Parathyroid adenoma (tissue), 2 donors: ENCODE measurements around the gene SP100.

Experiments used
- H2AFZ ChIP-seq: fragments of 300-600 bp; sonication (generic); one replicate; pipeline ENCODE4 v1.7.0; 2017; ENCODE audit warnings: antibody characterized with exemption, mild to moderate bottlenecking
- H3K27ac ChIP-seq: fragments of 300-600 bp; sonication (generic); one replicate; pipeline ENCODE4 v1.7.0; 2017
- H3K27me3 ChIP-seq: fragments of 300-600 bp; sonication (generic); one replicate; pipeline ENCODE4 v1.7.0; 2017; ENCODE audit warnings: low read length; ENCODE audit not compliant: control insufficient read depth, insufficient read depth
- H3K36me3 ChIP-seq: fragments of 300-600 bp; sonication (generic); one replicate; pipeline ENCODE4 v1.7.0; 2017; ENCODE audit warnings: low read length; ENCODE audit not compliant: control insufficient read depth, insufficient read depth
- H3K4me1 ChIP-seq: fragments of 300-600 bp; sonication (generic); one replicate; pipeline ENCODE4 v1.7.0; 2017; ENCODE audit warnings: control low read depth
- H3K4me2 ChIP-seq: fragments of 300-600 bp; sonication (generic); one replicate; pipeline ENCODE4 v1.7.0; 2017; ENCODE audit warnings: low read length
- H3K4me3 ChIP-seq: fragments of 300-600 bp; sonication (generic); one replicate; pipeline ENCODE4 v1.7.0; 2017; ENCODE audit warnings: low read depth, low read length
- H3K79me2 ChIP-seq: fragments of 300-600 bp; sonication (generic); one replicate; pipeline ENCODE4 v1.7.0; 2017; ENCODE audit warnings: control low read depth
- H3K9ac ChIP-seq: fragments of 300-600 bp; sonication (generic); one replicate; pipeline ENCODE4 v1.7.0; 2017; ENCODE audit warnings: mild to moderate bottlenecking
- H3K9me3 ChIP-seq: fragments of 300-600 bp; sonication (generic); one replicate; pipeline ENCODE4 v1.7.0; 2017; ENCODE audit warnings: low read length; ENCODE audit not compliant: control insufficient read depth
- CTCF ChIP-seq: fragments of 300-600 bp; sonication (generic); IDR thresholded peaks from one replicate; pipeline ENCODE4 v1.7.0; 2017; ENCODE audit warnings: antibody characterized with exemption, mild to moderate bottlenecking
- donor health status: primary hyperparathyroidism.

The SP100 gene

GRCh38 chr2:230494980-230495379 lies 79.0 kb downstream of the SP100 start:
- H3K79me2 ChIP-seq = no peaks in the 10 kb centered on the region
- H3K9ac ChIP-seq = no peak overlapping the region
- TF ChIP-seq CTCF = no peak
- no peak overlapping the region for H3K27ac ChIP-seq
- no peaks in the 10 kb centered on the region for H3K9me3 ChIP-seq
- H3K27me3 ChIP-seq = no peaks in the 10 kb centered on the region
- no peaks in the 10 kb centered on the region for H3K36me3 ChIP-seq
- no peak overlapping the region for H3K4me3 ChIP-seq
- no peak overlapping the region for H2AFZ ChIP-seq
- H3K4me2 ChIP-seq = no peak overlapping the region
- H3K4me1 ChIP-seq = no peaks in the 10 kb centered on the region

GRCh38 chr2:230496891-230497290 lies 80.9 kb downstream of the SP100 start:
- Histone ChIP-seq H3K36me3 (no peaks in the 10 kb centered on the region), H3K27ac (no peak overlapping the region)

GRCh38 chr2:230498506-230499107 lies 82.6 kb downstream of the SP100 start:
- H3K9ac ChIP-seq = no peak overlapping the region
- no peaks in the 10 kb centered on the region for H3K79me2 ChIP-seq
- no peak overlapping the region for H3K4me2 ChIP-seq
- no peaks in the 10 kb centered on the region for H3K27me3 ChIP-seq
- no peak overlapping the region for H2AFZ ChIP-seq
- no peak overlapping the region for H3K4me3 ChIP-seq
- no peaks in the 10 kb centered on the region for H3K9me3 ChIP-seq
- H3K27ac ChIP-seq = no peak overlapping the region
- TF ChIP-seq CTCF = no peak
- H3K4me1 ChIP-seq = no peaks in the 10 kb centered on the region
- H3K36me3 ChIP-seq = no peaks in the 10 kb centered on the region

More at GRCh38 chr2:230496891-230497290, 80.9 kb downstream of the SP100 start:
- Histone ChIP-seq H3K4me3 (no peak overlapping the region), H3K79me2 (no peaks in the 10 kb centered on the region), H3K4me1 (no peaks in the 10 kb centered on the region), H3K27me3 (no peaks in the 10 kb centered on the region), H3K4me2 (no peak overlapping the region), H3K9ac (no peak overlapping the region), H3K9me3 (no peaks in the 10 kb centered on the region), H2AFZ (no peak overlapping the region)
- TF ChIP-seq CTCF = no peak

- no peak overlapping the region for H3K4me2 ChIP-seq
- no peak overlapping the region for H3K4me3 ChIP-seq
- H2AFZ ChIP-seq = no peak overlapping the region
- H3K27ac ChIP-seq = no peak overlapping the region
- H3K27me3 ChIP-seq = no peaks in the 10 kb centered on the region
- no peak for TF ChIP-seq CTCF
- H3K36me3 ChIP-seq = no peaks in the 10 kb centered on the region
- no peaks in the 10 kb centered on the region for H3K9me3 ChIP-seq
- H3K4me1 ChIP-seq = no peaks in the 10 kb centered on the region
- H3K79me2 ChIP-seq = no peaks in the 10 kb centered on the region
- no peak overlapping the region for H3K9ac ChIP-seq
Observed at GRCh38 chr2:230502593-230502992, 86.6 kb downstream of the SP100 start.

- H3K4me3 ChIP-seq = no peak overlapping the region
- no peak overlapping the region for H2AFZ ChIP-seq
- H3K79me2 ChIP-seq = no peaks in the 10 kb centered on the region
- no peak overlapping the region for H3K9ac ChIP-seq
- no peak overlapping the region for H3K4me2 ChIP-seq
- no peak overlapping the region for H3K27ac ChIP-seq
- H3K27me3 ChIP-seq = no peaks in the 10 kb centered on the region
- H3K4me1 ChIP-seq = no peaks in the 10 kb centered on the region
- H3K9me3 ChIP-seq = no peaks in the 10 kb centered on the region
- no peaks in the 10 kb centered on the region for H3K36me3 ChIP-seq
- TF ChIP-seq CTCF = no peak
Observed at GRCh38 chr2:230503798-230504197, 87.8 kb downstream of the SP100 start.
